HG03066 (cell line): ENCODE results near the gene COL6A1.
"Not testable (repeated sequence)": the region's sequence is repeated elsewhere in the genome, so short reads cannot be mapped to it uniquely, and the experiment has no call there.

Experiments
- ATAC-seq: cut with Tn5 transposase; IDR thresholded peaks from one replicate; pipeline ENCODE4 v1.9.1; 2021; ENCODE audit warnings: low read depth; ENCODE audit not compliant: unreplicated experiment

The COL6A1 gene

GRCh38 chr21:45945066-45945867, 36.3 kb upstream of the COL6A1 start:
- ATAC-seq, result no peak

GRCh38 chr21:45945868-45946210, 35.7 kb upstream of the COL6A1 start:
- ATAC-seq, result no peak

DNA sequence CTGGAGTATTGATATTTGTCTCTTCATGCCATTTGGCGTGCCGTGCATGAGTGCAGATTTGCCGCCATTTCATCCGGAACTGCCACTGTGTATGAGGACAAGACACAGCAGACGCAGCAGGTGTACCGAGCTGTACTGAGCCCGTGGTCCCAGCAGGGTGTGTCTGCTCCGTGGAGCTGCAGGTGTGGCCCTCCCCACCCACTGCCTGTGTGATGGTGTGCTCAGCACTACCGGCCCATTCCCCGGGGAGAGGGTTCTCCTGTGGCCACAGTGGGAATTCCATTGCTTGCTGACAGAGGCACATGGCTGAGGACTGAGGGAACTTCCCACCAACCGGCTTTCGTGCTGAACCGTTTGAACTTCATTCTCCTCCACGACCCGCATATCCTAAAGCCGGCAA, 34.3 kb upstream of the COL6A1 start:
- ATAC-seq, result no peak

- no peak for ATAC-seq
Measured at GRCh38 chr21:45947716-45948255, 33.8 kb upstream of the COL6A1 start.

DNA sequence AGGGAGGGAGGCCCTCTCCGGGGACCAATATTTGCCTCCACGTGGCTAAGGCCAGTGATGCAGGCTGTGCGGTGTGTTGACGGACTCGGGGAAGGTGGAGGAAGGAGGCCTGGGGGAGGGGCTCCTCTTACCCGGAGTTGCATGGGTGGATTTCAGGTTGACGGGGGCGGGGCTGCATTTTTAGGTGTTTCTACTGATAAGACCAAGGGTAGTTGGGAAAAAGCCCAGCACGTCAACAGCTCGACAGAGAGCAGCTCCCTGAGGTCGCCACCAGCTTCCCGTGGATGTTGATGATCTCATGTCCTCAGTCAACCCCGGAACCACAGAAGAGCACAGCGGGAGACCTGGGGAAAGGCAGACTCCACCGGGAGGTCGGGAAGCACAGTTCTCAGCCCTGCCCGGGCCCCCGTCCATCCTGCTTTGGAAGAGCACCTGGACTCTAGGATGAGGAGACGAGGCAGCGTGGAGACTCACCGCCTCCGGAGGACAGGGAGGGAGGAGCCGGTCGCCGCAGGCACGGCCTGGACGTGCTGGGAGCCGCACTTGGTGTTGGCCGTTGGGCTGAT, 32.9 kb upstream of the COL6A1 start:
- no peak for ATAC-seq

GRCh38 chr21:45949928-45950739, 31.4 kb upstream of the COL6A1 start:
- ATAC-seq, result no peak

- ATAC-seq, result no peak
Measured at GRCh38 chr21:45950740-45951515, 30.6 kb upstream of the COL6A1 start.

DNA sequence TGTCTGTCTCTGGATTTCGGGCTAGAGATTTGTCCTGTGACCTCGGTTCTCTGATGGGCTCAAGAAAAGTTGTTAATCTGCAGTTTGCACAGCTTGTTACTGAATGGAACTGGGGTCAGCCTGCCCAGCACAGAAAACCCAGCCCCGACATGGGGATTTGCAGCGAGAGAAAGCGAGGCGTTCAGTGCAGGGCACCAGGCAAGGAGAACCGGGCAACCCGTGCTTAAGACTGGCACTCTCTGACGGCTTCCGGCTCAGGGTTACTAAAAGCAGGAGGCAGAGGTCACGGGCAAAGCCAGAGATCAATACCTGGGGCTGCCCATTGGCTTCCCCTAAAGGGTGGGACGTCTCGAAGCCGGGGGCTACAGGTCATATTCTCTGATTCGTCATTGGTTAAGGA, 29.9 kb upstream of the COL6A1 start:
- no peak for ATAC-seq

GRCh38 chr21:45952527-45952926, 29.0 kb upstream of the COL6A1 start:
- ATAC-seq, result not testable (repeated sequence)

DNA sequence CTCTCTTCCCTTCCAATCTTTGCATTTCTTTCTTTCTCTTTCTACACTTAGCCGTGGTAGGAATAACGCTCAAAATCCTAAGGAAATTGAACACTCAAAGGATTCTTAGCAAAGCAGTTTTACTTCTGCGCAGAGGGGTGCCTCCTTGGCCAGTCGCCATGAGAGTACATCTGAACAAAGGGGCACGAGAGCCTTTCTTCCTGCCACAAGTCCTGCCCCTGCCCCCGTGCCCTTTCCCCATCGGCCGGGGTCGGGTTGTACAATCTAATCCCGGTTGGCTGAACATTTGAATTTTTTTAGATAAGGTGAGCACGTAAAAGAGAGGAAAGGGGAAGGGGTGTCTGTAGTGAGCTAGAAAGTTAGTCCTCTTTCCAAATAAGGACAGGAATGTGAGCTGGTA, 28.6 kb upstream of the COL6A1 start:
- no peak for ATAC-seq

- ATAC-seq, result no peak
Measured at GRCh38 chr21:45954261-45954660, 27.3 kb upstream of the COL6A1 start.

DNA sequence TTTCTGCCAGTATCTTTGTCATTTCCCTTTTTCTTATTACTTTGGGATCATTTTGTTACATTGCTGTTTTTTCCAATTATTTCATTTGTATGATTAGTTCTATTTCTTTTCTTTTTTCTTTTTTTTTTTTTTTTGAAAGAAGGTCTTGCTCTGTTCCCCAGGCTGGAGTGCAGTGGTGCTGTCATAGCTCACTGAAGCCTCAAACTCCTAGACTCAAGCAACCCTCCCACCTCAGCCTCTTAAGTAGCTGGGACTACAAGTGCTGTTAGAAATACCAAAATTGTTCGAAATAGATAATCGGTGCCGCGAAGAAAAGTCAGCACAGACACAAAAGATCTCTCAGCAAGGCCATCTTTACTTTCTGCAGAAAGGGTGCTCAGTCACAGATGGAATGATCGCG, 26.6 kb upstream of the COL6A1 start:
- no peak for ATAC-seq

- no peak for ATAC-seq
Measured at GRCh38 chr21:45957551-45957950, 24.0 kb upstream of the COL6A1 start.

DNA sequence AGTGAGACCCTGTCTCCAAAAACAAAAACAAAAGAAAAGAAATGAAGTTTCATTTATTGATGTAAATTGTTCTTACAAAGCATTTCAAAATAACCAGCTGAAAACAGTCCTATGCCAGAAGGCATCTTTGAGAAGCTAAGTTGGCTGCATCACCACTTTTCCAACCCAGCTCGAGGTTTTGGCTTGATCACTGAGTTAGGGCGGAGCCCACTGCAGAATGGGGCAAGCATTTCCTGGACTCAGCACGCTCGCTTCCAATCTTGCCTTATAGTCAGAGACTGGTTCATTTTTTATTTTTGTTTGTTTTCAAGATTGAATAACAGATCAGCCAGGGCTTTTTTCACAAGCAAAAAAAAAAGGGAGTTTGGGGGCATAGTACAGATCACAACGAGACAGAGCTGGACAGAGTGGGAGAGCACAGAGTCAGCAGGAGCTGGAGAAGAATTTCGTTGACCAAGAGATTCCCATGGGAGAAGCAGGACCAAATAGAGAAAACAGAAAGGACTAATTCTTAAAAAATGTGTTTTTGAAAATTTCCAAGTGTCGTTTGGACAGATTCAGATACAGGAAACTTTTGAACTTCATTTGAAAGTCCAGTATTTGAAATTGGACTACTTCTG, 23.5 kb upstream of the COL6A1 start:
- ATAC-seq, result no peak

- ATAC-seq, result no peak
Measured at GRCh38 chr21:45959182-45959581, 22.4 kb upstream of the COL6A1 start.

DNA sequence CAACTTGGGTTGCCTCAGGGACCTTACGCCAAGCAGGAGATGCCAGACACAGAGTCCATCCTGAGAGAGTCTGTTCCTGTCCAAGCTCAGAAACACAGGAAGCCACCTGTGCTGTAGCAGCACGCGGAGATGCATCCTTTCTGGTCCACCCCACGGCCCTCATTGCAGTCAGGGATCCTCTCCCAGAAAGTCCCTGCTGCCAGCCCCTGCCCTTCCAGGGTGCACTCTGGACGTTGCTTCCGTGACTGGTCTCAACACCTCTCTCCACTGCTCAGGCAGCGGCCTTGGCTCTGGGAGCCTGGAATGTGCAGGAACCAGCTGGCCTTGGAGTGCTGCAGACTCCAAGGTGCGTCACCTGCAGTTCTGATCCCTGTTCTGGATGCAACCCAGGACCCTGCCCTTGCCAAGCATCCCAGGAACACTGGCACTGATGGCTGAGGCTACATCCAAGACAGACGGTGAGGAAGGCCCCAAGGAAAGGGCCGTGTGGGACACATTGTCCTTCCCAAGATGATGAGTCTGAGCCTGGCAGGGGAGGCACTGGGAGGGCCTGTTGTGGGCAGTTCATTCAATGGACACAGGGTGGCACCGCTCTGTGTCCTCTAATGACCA, 21.7 kb upstream of the COL6A1 start:
- ATAC-seq, result no peak

DNA sequence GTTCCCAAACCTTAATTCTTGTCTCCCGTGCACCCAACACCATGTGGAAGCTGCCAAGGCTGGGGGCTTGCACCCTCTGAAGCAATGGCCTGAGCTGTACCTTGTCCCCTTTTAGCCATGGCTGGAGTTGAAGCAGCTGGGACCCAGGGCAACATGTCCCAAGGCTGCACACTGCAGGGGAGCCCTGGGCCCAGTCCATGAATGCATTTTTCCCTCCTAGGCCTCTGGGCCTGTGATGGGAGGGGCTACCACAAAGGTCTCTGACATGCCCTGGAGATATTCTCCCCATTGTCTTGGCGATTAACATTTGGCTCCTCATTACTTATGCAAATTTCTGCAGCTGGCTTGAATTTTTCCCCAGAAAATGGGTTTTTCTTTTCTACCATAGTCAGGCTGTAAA, 20.2 kb upstream of the COL6A1 start:
- not testable (repeated sequence) for ATAC-seq

DNA sequence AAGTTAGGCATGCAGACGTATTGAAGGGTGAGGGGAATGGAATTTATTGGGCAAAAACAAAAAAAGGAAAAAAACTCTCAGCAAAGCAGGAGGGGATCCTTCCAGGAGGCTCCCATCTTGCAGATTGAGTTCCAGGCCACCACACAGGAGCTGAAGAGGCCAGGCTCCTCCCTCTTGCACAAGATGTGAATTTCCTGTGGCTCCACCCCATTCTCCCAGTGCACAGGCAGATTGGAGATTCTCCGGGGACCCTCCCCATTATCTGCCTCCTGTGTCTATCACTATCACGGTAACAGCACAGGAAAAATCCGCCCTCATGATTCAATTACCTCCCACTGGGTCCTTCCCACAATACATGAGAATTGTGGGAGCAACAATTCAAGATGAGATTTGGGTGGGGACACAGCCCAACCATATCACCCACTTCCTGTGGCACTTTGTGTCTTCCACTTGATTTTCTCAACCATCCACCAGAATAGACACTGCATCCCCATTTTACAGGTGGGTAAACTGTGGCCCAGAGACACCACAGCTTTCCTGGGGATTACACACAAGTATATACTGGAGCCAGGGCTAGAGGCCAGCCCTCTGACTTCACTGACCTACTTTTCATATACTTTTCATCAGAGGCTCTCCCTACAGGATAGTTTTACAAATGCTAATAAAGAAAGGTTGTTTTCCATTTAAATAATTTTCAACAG, 18.9 kb upstream of the COL6A1 start:
- ATAC-seq, result no peak

- no peak for ATAC-seq
Measured at GRCh38 chr21:45963232-45963570, 18.4 kb upstream of the COL6A1 start.
